Esophagus mucosa (tissue), 1 donor: ENCODE data around the gene CLIP1. TPM values are rescaled to one million over a fixed set of nuclear protein-coding genes. Genes with fewer than 3 reads are reported as not detected.
"Not testable (repeated sequence)": the region's sequence is repeated elsewhere in the genome, so short reads cannot be mapped to it uniquely, and the experiment has no call there.

Source experiments
- ATAC-seq: fragments of 200-7000 bp; cut with Tn5 transposase; one replicate; pipeline ENCODE4 v1.9.1; 2020
- total RNA-seq: library from RNA; stranded (reverse); gene quantifications from one replicate; pipeline ENCODE4 v1.2.4, GENCODE V29; 2023
- donor health status: DM: yes; HTN: yes; CAD: no.

The CLIP1 gene
- total RNA-seq, 1 donor from 2014 or later: 132 TPM

- ATAC-seq: no peak
Observed at GRCh38 chr12:122394626-122395194, 27.8 kb downstream of the CLIP1 start.

GRCh38 chr12:122393817-122394216, 28.7 kb downstream of the CLIP1 start:
- no peak for ATAC-seq

- no peak for ATAC-seq
Observed at GRCh38 chr12:122392411-122392810, 30.1 kb downstream of the CLIP1 start.

- ATAC-seq: no peak
Observed at GRCh38 chr12:122389677-122390076, 32.8 kb downstream of the CLIP1 start.

GRCh38 chr12:122387887-122388286, 34.6 kb downstream of the CLIP1 start:
- no peak for ATAC-seq

- no peak for ATAC-seq
Observed at GRCh38 chr12:122385171-122386016, 37.1 kb downstream of the CLIP1 start.

- ATAC-seq: no peak
Observed at GRCh38 chr12:122382919-122383350, 39.5 kb downstream of the CLIP1 start.

- no peak for ATAC-seq
Observed at GRCh38 chr12:122381021-122381420, 41.4 kb downstream of the CLIP1 start.

- ATAC-seq: not testable (repeated sequence)
Observed at GRCh38 chr12:122376751-122377150, 45.7 kb downstream of the CLIP1 start.

GRCh38 chr12:122374707-122375106, 47.8 kb downstream of the CLIP1 start:
- ATAC-seq: no peak

GRCh38 chr12:122371475-122372045, 50.9 kb downstream of the CLIP1 start:
- no peak for ATAC-seq

- no peak for ATAC-seq
Observed at GRCh38 chr12:122368361-122369073, 54.0 kb downstream of the CLIP1 start.

- not testable (repeated sequence) for ATAC-seq
Observed at GRCh38 chr12:122367632-122368031, 54.8 kb downstream of the CLIP1 start.

GRCh38 chr12:122366685-122367475, 55.6 kb downstream of the CLIP1 start:
- ATAC-seq: peak; percentile 89

GRCh38 chr12:122365226-122365625, 57.2 kb downstream of the CLIP1 start:
- ATAC-seq: not testable (repeated sequence)

GRCh38 chr12:122363782-122364181, 58.7 kb downstream of the CLIP1 start:
- no peak for ATAC-seq

GRCh38 chr12:122362755-122363154, 59.7 kb downstream of the CLIP1 start:
- ATAC-seq: no peak

- ATAC-seq: not testable (repeated sequence)
Observed at GRCh38 chr12:122358403-122358802, 64.1 kb downstream of the CLIP1 start.

GRCh38 chr12:122357536-122357935, 64.9 kb downstream of the CLIP1 start:
- not testable (repeated sequence) for ATAC-seq

GRCh38 chr12:122356991-122357390, 65.5 kb downstream of the CLIP1 start:
- ATAC-seq: not testable (repeated sequence)

GRCh38 chr12:122356192-122356635, 66.3 kb downstream of the CLIP1 start:
- ATAC-seq: peak; percentile 74

- ATAC-seq: no peak
Observed at GRCh38 chr12:122355706-122356105, 66.8 kb downstream of the CLIP1 start.
